NCI-H82 treated with DMSO at 0.1 percent for 48 hours (cell line): ENCODE results near the gene GMDS.

Experiments used
- DNase-seq: peaks from one replicate; lab custom pipeline; 2025; ENCODE audit not compliant: unreplicated experiment; lab: John Stamatoyannopoulos, UW

The GMDS gene

GRCh38 chr6:1581120-1581991, 664.0 kb downstream of the GMDS start:
- DNase-seq = no peak

GRCh38 chr6:1580585-1580984, 664.8 kb downstream of the GMDS start:
- no peak for DNase-seq

DNA sequence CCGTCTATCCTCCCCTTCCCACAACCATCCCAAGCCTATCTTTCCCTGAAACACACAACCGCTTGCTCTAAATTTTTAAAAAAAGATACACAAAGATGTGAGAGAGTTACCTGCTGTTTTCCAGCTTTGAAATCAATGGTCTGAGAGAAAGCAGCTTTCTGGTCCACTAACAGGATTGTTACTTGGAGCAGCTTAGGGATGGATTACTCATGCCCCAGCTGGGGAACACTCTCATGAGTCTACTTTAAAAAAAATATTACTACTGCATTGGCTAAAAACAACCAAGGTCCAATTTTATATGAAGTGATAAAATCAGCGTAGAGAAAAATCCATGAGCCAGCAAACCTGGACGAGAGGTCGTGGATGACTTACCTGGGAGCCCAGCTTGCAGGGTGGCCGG, 665.3 kb downstream of the GMDS start:
- DNase-seq = peak; percentile 65

DNA sequence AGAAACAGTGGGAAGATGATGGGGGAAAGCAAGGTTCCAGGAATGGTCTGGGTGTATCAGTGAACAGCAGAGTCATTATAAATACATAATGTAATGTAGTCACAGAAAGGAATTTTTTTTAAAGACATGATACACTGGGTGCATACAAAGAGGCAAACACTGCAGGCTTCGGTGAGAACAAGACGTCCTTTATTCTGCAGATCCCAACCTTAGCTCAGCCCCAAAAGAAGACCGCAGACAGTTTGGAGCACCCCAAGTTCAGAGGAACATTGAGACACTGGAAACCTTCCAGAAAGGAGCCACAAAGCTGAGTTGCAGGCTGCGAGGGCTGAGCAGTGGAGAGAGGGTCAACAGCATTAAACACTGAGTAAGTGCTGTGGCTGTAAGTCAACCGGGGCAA, 666.3 kb downstream of the GMDS start:
- no peak for DNase-seq

GRCh38 chr6:1577896-1578745, 667.3 kb downstream of the GMDS start:
- no peak for DNase-seq

- DNase-seq = no peak
These were observed 668.2 kb downstream of the GMDS start for GRCh38 chr6:1577146-1577680.

GRCh38 chr6:1576711-1577110, 668.7 kb downstream of the GMDS start:
- no peak for DNase-seq

DNA sequence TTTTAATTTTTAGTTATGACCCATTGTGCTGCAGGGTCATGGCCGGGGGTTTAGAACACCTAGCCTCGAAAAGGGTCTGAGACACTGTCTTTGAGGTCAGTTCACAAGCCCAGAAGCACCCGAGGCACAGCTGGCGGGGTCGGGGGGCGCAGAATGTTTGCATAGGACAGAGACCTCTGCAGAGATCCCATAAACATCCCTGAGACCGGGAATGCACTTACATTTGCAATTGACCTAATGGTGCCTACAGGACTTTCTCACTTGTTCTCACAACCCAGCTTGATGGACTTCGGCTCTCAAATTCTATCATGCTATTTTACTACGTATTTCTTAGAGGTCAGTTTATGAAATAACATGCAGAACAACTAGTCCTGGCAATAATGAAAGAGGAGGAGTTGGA, 669.2 kb downstream of the GMDS start:
- DNase-seq = no peak

DNA sequence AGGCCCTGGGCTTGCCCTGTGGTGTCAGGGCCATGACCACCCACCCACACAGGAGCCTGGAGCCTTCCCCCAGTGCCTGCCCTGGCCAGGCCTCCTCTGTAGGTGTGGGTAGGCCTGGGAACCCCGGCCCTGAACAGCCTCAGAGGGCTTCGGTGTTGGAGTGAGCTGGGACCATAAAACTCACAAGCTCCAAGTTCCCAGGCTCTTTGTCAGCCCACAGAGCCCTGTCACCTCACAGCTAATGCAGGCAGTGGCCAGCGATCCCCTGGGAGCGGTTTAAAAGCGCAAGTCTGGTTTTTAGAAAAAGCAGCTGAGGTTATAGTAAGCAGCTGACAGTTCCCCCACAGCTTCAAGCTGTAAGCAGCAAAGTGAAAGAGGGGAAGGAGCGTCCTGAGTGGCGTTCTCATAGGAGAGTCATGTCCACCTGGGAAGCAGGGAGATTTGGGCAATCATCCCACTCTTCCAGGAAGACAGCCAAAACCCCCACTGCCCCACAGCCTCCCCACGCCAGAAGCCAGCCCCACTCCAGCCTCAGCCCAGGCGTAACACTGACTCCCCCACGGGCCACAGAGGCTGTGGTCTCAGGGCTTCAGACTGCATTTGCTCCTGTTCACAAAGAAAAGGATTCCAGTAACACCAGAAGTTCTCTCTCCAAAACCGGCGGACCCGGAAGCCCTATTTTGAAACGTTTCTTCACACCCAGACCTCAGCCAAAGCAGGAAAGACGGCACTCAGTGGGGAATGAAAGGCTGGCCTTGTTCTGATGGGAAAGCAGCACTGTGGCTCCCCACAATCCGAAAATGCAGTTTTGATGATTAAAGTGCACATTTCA, 670.0 kb downstream of the GMDS start:
- DNase-seq = no peak

DNA sequence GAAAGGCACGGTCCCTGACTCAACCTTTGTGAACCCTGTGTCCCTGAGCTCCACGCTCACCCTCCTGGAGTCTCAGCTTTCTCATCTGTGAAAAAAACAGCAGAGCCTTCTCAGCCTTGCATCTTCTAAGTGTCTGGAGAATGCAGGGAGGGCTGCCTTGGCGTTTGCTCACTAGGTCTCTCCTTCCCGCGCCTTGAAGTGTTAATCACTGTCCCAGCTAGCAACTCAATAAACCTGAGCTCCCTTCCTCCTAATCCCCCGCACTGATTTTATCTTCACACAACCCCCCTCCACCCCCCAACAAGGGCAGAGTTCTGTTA, 670.6 kb downstream of the GMDS start:
- peak; percentile 47 for DNase-seq

GRCh38 chr6:1574083-1574761, 671.2 kb downstream of the GMDS start:
- DNase-seq = no peak
